GM18861 (cell line): ENCODE results near the gene HS3ST4.

Experiments used
- ATAC-seq: cut with Tn5 transposase; IDR thresholded peaks from one replicate; pipeline ENCODE4 v1.9.1; 2021; ENCODE audit not compliant: unreplicated experiment

Gene HS3ST4

GRCh38 chr16:26158142-26158759 is 466.5 kb downstream of the HS3ST4 start:
- no peak for ATAC-seq

GRCh38 chr16:26161461-26162180 is 469.9 kb downstream of the HS3ST4 start:
- ATAC-seq: no peak

- ATAC-seq: no peak
These were observed 477.7 kb downstream of the HS3ST4 start for GRCh38 chr16:26169473-26169872.

- ATAC-seq: no peak
These were observed 484.2 kb downstream of the HS3ST4 start for GRCh38 chr16:26175944-26176343.

- no peak for ATAC-seq
These were observed 485.7 kb downstream of the HS3ST4 start for GRCh38 chr16:26177438-26177837.

- ATAC-seq: no peak
These were observed 486.5 kb downstream of the HS3ST4 start for GRCh38 chr16:26178298-26178697.

GRCh38 chr16:26186091-26186615 is 494.4 kb downstream of the HS3ST4 start:
- ATAC-seq: no peak
